Neural crest cell (in vitro differentiated cells): ENCODE measurements around the gene CDC42BPA. TPM values are rescaled to one million over a fixed set of nuclear protein-coding genes. Genes with fewer than 3 reads are reported as not detected.

Experiments
- DNase-seq: peaks from one replicate; pipeline ENCODE4 v3.0.0; 2021; ENCODE audit warnings: low read depth, mixed read lengths, low spot score
- H3K27ac Mint-ChIP-seq: one replicate; pipeline ENCODE4 v1.8.0; 2021; ENCODE audit warnings: mild to moderate bottlenecking, mixed read lengths; ENCODE audit not compliant: unreplicated experiment
- H3K27me3 Mint-ChIP-seq: 2 replicates; pipeline ENCODE4 v1.8.0; 2021; ENCODE audit warnings: low read depth, mild to moderate bottlenecking, mixed read lengths
- H3K36me3 Mint-ChIP-seq: 2 replicates; pipeline ENCODE4 v1.8.0; 2021; ENCODE audit warnings: low read depth, mild to moderate bottlenecking, mixed read lengths
- H3K4me1 Mint-ChIP-seq: 2 replicates; pipeline ENCODE4 v1.8.0; 2021; ENCODE audit warnings: mixed read lengths
- H3K4me3 Mint-ChIP-seq: one replicate; pipeline ENCODE4 v1.8.0; 2021; ENCODE audit warnings: mild to moderate bottlenecking, mixed read lengths
- H3K9me3 Mint-ChIP-seq: 2 replicates; pipeline ENCODE4 v1.8.0; 2021; ENCODE audit warnings: mixed read lengths
- total RNA-seq: library from RNA; stranded (reverse); gene quantifications from 2 replicates; pipeline ENCODE4 v1.2.1, GENCODE V29; 2021
- TF ChIP-seq, protein P1 (sequence below): fragments of 200-600 bp; sonication (generic); conservative IDR thresholded peaks from 2 replicates; pipeline ENCODE4 v1.5.0; 2021; ENCODE audit warnings: antibody characterized with exemption, mild to moderate bottlenecking

CDC42BPA gene
- total RNA-seq, 1 donor from 2014 or later, result 35.6 TPM

DNA sequence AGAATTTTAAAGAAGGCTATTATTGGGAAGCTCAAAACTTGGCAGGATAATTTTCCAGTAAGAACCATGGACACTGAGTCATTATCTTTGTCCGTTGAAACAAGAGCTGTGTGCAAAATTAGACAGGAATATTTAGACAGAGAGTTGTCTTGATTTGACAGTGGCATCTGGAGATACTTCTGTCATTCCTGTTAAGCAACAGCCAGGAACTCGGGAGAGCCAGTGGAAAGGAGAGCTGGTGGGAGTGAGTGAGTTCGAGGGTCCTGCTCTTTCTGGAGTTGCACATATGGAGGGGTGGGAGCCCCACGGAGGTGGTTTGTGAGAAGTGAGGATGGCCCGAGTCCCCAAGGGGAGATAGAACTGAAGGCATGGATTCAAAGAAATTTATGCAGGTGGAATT is 375.1 kb downstream of the CDC42BPA start:
- Mint-ChIP-seq H3K27ac (no peak overlapping the region), H3K27me3 (no peaks in the 10 kb centered on the region), H3K9me3 (peaks cover 5% of the 10 kb centered on the region), H3K4me3 (no peak overlapping the region), H3K4me1 (peaks cover 28% of the 10 kb centered on the region), H3K36me3 (peaks cover 1% of the 10 kb centered on the region)
- no peak for DNase-seq
- TF ChIP-seq, protein P1, sequence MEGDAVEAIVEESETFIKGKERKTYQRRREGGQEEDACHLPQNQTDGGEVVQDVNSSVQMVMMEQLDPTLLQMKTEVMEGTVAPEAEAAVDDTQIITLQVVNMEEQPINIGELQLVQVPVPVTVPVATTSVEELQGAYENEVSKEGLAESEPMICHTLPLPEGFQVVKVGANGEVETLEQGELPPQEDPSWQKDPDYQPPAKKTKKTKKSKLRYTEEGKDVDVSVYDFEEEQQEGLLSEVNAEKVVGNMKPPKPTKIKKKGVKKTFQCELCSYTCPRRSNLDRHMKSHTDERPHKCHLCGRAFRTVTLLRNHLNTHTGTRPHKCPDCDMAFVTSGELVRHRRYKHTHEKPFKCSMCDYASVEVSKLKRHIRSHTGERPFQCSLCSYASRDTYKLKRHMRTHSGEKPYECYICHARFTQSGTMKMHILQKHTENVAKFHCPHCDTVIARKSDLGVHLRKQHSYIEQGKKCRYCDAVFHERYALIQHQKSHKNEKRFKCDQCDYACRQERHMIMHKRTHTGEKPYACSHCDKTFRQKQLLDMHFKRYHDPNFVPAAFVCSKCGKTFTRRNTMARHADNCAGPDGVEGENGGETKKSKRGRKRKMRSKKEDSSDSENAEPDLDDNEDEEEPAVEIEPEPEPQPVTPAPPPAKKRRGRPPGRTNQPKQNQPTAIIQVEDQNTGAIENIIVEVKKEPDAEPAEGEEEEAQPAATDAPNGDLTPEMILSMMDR, result no peak

DNA sequence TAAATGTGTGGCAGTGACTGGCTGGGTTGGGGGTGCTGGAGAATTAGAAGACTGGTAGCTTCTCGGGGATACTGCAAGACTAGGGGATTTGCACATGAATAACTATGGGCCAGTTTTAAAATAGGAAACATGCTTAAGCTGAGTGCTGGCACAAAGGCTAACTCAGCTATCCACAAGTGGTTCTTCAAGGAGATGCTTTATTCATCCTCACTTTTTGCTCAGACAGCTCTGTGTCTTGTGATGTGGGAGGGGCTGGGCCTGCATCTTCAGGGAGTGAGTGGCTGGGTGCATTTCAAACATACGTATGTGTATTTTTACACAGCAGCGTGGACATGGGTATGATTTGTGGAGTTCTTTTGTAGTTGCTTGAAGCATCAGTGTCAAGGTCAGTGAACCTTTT is 375.9 kb downstream of the CDC42BPA start:
- peak overlapping the region; percentile 59 for H3K4me3 Mint-ChIP-seq
- TF ChIP-seq, protein P1, result no peak
- no peaks in the 10 kb centered on the region for H3K36me3 Mint-ChIP-seq
- H3K27me3 Mint-ChIP-seq, result no peaks in the 10 kb centered on the region
- DNase-seq, result no peak
- peaks cover 28% of the 10 kb centered on the region for H3K4me1 Mint-ChIP-seq
- H3K27ac Mint-ChIP-seq, result no peak overlapping the region
- peaks cover 4% of the 10 kb centered on the region for H3K9me3 Mint-ChIP-seq

DNA sequence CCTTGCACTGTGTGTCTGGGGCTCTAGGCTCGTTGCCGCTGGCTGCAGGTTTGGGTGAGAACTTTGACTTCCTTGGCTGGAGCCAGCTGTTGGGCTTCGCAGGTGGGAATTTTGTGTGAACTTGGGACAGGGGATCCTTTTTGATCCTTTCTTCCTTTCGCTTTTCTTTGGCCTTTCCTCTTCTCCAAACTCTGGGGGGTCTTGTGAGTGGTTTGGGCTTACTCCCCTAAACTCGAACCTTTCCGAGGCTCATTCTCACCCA is 377.6 kb downstream of the CDC42BPA start:
- Mint-ChIP-seq H3K27ac (no peak overlapping the region), H3K9me3 (no peaks in the 10 kb centered on the region), H3K4me1 (peaks cover 28% of the 10 kb centered on the region), H3K27me3 (no peaks in the 10 kb centered on the region), H3K4me3 (peak overlapping the region; percentile 86), H3K36me3 (peaks cover 6% of the 10 kb centered on the region)
- no peak for DNase-seq
- TF ChIP-seq, protein P1, result no peak

DNA sequence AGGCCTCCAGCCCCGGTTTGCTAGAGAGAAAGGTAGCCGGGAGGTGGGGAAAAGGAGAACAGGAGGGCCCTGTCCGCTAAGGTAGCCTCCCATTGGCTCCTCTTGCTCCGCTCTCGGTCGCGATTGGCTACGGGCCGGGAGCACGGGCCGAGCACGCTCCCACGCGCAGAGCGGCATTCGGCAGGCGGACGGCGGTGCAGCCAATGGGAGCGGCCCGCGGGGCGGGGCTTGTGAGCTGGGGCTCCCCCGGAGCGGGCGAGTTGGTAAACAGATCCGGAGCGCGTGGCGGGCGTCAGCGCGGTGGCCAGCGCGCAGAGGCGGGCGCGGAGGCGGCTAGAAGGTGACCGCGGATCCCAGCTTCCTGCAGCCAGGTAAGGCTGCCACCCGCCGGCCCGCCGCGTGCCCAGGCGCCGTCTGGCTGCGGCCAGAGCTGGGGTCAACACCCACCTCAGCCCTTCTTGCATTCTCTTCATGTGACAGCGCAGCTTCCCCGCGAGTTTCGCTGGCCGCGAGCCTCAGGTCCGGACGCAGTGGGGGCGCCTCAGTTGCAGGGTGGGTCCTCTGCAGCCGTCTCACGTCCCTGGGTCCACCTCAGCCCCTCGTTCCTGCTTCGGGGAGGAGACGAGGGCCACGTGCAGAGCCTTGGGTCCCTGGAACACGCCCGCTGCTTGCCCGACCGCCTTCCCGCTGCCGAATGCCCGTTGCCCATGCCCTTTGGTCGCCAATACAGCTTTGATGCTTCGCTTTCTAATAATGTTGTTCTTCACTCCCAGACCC is 378.1 kb downstream of the CDC42BPA start, which contains the start of gene COQ8A:
Gene COQ8A, plus strand, starts transcription at position 266 of the 777 bp plus-strand sequence. CDS start 21,092 bp downstream, outside the sequence.
- peaks cover 10% of the 10 kb centered on the region for H3K36me3 Mint-ChIP-seq
- H3K9me3 Mint-ChIP-seq, result peaks cover 4% of the 10 kb centered on the region
- peaks cover 24% of the 10 kb centered on the region for H3K4me1 Mint-ChIP-seq

More for the DNA sequence above, 378.1 kb downstream of the CDC42BPA start, which contains the start of gene COQ8A:
- TF ChIP-seq, protein P1, result no peak
- Mint-ChIP-seq H3K27me3 (no peaks in the 10 kb centered on the region), H3K27ac (peak within 1 kb of the TSS; percentile 94), H3K4me3 (peak within 1 kb of the TSS; percentile 86)
- peak; percentile 97 for DNase-seq

Other genes with a start within 250 kb of the CDC42BPA start
- gene ZNF678, start 245.1 kb upstream of the CDC42BPA start, total RNA-seq, result 26.6 and 29.9 TPM in 2 replicates